ENCODE data around the gene FGD3. TPM values are rescaled to one million over a fixed set of nuclear protein-coding genes. Genes with fewer than 3 reads are reported as not detected.

Gene FGD3
- total RNA-seq, 1 donor from 2014 or later, result 0.46 TPM

GRCh38 chr9:93071464-93071863, 124.1 kb downstream of the FGD3 start:
- no peak for TF ChIP-seq CTCF (IDR thresholded peaks at IDR 0.05; ENCODE audit: insufficient read depth, low read length, poor library complexity, severe bottlenecking)

GRCh38 chr9:93072383-93072795, 125.1 kb downstream of the FGD3 start:
- H3K27me3 ChIP-seq (ENCODE audit: control insufficient read depth, insufficient read depth, low read length), result no peaks in the 10 kb centered on the region
- no peak for DNase-seq (ENCODE audit: low read depth)
- no peak for TF ChIP-seq CTCF (IDR thresholded peaks at IDR 0.05; ENCODE audit: insufficient read depth, low read length, poor library complexity, severe bottlenecking)
- no peaks in the 10 kb centered on the region for H3K36me3 ChIP-seq (ENCODE audit: control insufficient read depth, insufficient read depth, low read length)
- no peak overlapping the region for H3K4me3 ChIP-seq (ENCODE audit: low read depth, low read length)

More at GRCh38 chr9:93071464-93071863, 124.1 kb downstream of the FGD3 start:
- DNase-seq (ENCODE audit: low read depth), result no peak
- no peaks in the 10 kb centered on the region for H3K27me3 ChIP-seq (ENCODE audit: control insufficient read depth, insufficient read depth, low read length)
- H3K36me3 ChIP-seq (ENCODE audit: control insufficient read depth, insufficient read depth, low read length), result no peaks in the 10 kb centered on the region
- H3K4me3 ChIP-seq (ENCODE audit: low read depth, low read length), result no peak overlapping the region

GRCh38 chr9:93076101-93076791, 128.9 kb downstream of the FGD3 start:
- no peak overlapping the region for H3K4me3 ChIP-seq (ENCODE audit: low read depth, low read length)
- H3K27me3 ChIP-seq (ENCODE audit: control insufficient read depth, insufficient read depth, low read length), result no peaks in the 10 kb centered on the region
- no peaks in the 10 kb centered on the region for H3K36me3 ChIP-seq (ENCODE audit: control insufficient read depth, insufficient read depth, low read length)
- no peak for DNase-seq (ENCODE audit: low read depth)
- no peak for TF ChIP-seq CTCF (IDR thresholded peaks at IDR 0.05; ENCODE audit: insufficient read depth, low read length, poor library complexity, severe bottlenecking)

GRCh38 chr9:93076792-93077128, 129.4 kb downstream of the FGD3 start:
- DNase-seq (ENCODE audit: low read depth), result no peak
- Histone ChIP-seq H3K36me3 (ENCODE audit: control insufficient read depth, insufficient read depth, low read length) (no peaks in the 10 kb centered on the region), H3K4me3 (ENCODE audit: low read depth, low read length) (no peak overlapping the region), H3K27me3 (ENCODE audit: control insufficient read depth, insufficient read depth, low read length) (no peaks in the 10 kb centered on the region)
- TF ChIP-seq CTCF (IDR thresholded peaks at IDR 0.05; ENCODE audit: insufficient read depth, low read length, poor library complexity, severe bottlenecking), result no peak

- H3K36me3 ChIP-seq (ENCODE audit: control insufficient read depth, insufficient read depth, low read length), result no peaks in the 10 kb centered on the region
- DNase-seq (ENCODE audit: low read depth), result no peak
- TF ChIP-seq CTCF (IDR thresholded peaks at IDR 0.05; ENCODE audit: insufficient read depth, low read length, poor library complexity, severe bottlenecking), result no peak
- no peak overlapping the region for H3K4me3 ChIP-seq (ENCODE audit: low read depth, low read length)
- no peaks in the 10 kb centered on the region for H3K27me3 ChIP-seq (ENCODE audit: control insufficient read depth, insufficient read depth, low read length)
These were observed 130.0 kb downstream of the FGD3 start for GRCh38 chr9:93077367-93077766.

GRCh38 chr9:93077811-93078210, 130.5 kb downstream of the FGD3 start:
- no peak for DNase-seq (ENCODE audit: low read depth)
- no peaks in the 10 kb centered on the region for H3K36me3 ChIP-seq (ENCODE audit: control insufficient read depth, insufficient read depth, low read length)

More at GRCh38 chr9:93077811-93078210, 130.5 kb downstream of the FGD3 start:
- no peak for TF ChIP-seq CTCF (IDR thresholded peaks at IDR 0.05; ENCODE audit: insufficient read depth, low read length, poor library complexity, severe bottlenecking)
- H3K4me3 ChIP-seq (ENCODE audit: low read depth, low read length), result no peak overlapping the region
- no peaks in the 10 kb centered on the region for H3K27me3 ChIP-seq (ENCODE audit: control insufficient read depth, insufficient read depth, low read length)

Measured in kidney epithelial cell (primary cell).